Measurements from ENCODE around the gene USP9X.

GRCh38 chrX:41087201-41087600 is 2.0 kb downstream of the USP9X start:
- TF ChIP-seq GATA2 (IDR thresholded peaks at IDR 0.05; ENCODE audit: low read depth, low read length): no peak
- TF ChIP-seq GATA3 (IDR thresholded peaks at IDR 0.05; ENCODE audit: low read depth, low read length): no peak
